H7 (cell line): ENCODE data around the gene PSAPL1. TPM values are rescaled to one million over a fixed set of nuclear protein-coding genes. Genes with fewer than 3 reads are reported as not detected.

Source experiments
- DNase-seq: peaks from one replicate; pipeline ENCODE4 v3.0.0; 2012
- H3K27me3 ChIP-seq: 2 replicates; pipeline ENCODE4 v1.6.0; 2011; ENCODE audit warnings: mild to moderate bottlenecking, low read length; ENCODE audit not compliant: control insufficient read depth, insufficient read depth
- H3K36me3 ChIP-seq: replicated peaks from 2 replicates; pipeline ENCODE4 v1.5.1; 2011; ENCODE audit warnings: low read length; ENCODE audit not compliant: control insufficient read depth, insufficient read depth
- H3K4me3 ChIP-seq: 2 replicates; pipeline ENCODE4 v1.5.1; 2011; ENCODE audit warnings: low read depth, mild to moderate bottlenecking, control low read depth, low read length, moderate library complexity; ENCODE audit not compliant: insufficient read depth
- total RNA-seq: library from RNA; depleted of rRNA; stranded (reverse); fragments of >200 nt; shearing (Covaris generic); gene quantifications from 2 replicates; pipeline ENCODE4 v1.2.3, GENCODE V29; 2014; rRNA removed

The PSAPL1 gene
- total RNA-seq: 0.14 and 0.22 TPM in 2 replicates

GRCh38 chr4:7434766-7435150 lies at the start of gene PSAPL1:
Gene PSAPL1 (minus strand): TSS chr4:7434930. CDS start chr4:7434879, 51 bp downstream.
- H3K4me3 ChIP-seq: no peak within 1 kb of the TSS
- H3K27me3 ChIP-seq: no peaks in the 10 kb centered on the region
- DNase-seq: peak; percentile 93
- H3K36me3 ChIP-seq: no peaks in the 10 kb centered on the region

- H3K27me3 ChIP-seq: no peaks in the 10 kb centered on the region
- DNase-seq: no peak
- H3K4me3 ChIP-seq: no peak overlapping the region
These were observed 46.5 kb upstream of the PSAPL1 start for GRCh38 chr4:7481227-7481626.

GRCh38 chr4:7480423-7480822 lies 45.7 kb upstream of the PSAPL1 start:
- Histone ChIP-seq H3K4me3 (no peak overlapping the region), H3K27me3 (no peaks in the 10 kb centered on the region), H3K36me3 (no peaks in the 10 kb centered on the region)
- DNase-seq: no peak

More at GRCh38 chr4:7481227-7481626, 46.5 kb upstream of the PSAPL1 start:
- no peaks in the 10 kb centered on the region for H3K36me3 ChIP-seq

- H3K36me3 ChIP-seq: no peaks in the 10 kb centered on the region
- no peak overlapping the region for H3K4me3 ChIP-seq
- DNase-seq: no peak
- H3K27me3 ChIP-seq: no peaks in the 10 kb centered on the region
These were observed 43.9 kb upstream of the PSAPL1 start for GRCh38 chr4:7478665-7479064.

GRCh38 chr4:7477695-7478094 lies 43.0 kb upstream of the PSAPL1 start:
- no peaks in the 10 kb centered on the region for H3K27me3 ChIP-seq
- no peak for DNase-seq

GRCh38 chr4:7476820-7477219 lies 42.1 kb upstream of the PSAPL1 start:
- no peak for DNase-seq
- Histone ChIP-seq H3K27me3 (no peaks in the 10 kb centered on the region), H3K36me3 (no peaks in the 10 kb centered on the region), H3K4me3 (no peak overlapping the region)

More at GRCh38 chr4:7477695-7478094, 43.0 kb upstream of the PSAPL1 start:
- no peaks in the 10 kb centered on the region for H3K36me3 ChIP-seq
- no peak overlapping the region for H3K4me3 ChIP-seq

- Histone ChIP-seq H3K4me3 (no peak overlapping the region), H3K36me3 (no peaks in the 10 kb centered on the region), H3K27me3 (no peaks in the 10 kb centered on the region)
- DNase-seq: no peak
These were observed 40.5 kb upstream of the PSAPL1 start for GRCh38 chr4:7475207-7475606.

- no peak overlapping the region for H3K4me3 ChIP-seq
- DNase-seq: no peak
- no peaks in the 10 kb centered on the region for H3K36me3 ChIP-seq
- no peaks in the 10 kb centered on the region for H3K27me3 ChIP-seq
These were observed 39.6 kb upstream of the PSAPL1 start for GRCh38 chr4:7474320-7474719.

GRCh38 chr4:7473081-7473480 lies 38.4 kb upstream of the PSAPL1 start:
- Histone ChIP-seq H3K36me3 (no peaks in the 10 kb centered on the region), H3K4me3 (no peak overlapping the region)

GRCh38 chr4:7472442-7473013 lies 37.8 kb upstream of the PSAPL1 start:
- DNase-seq: peak; percentile 87
- H3K4me3 ChIP-seq: no peak overlapping the region
- H3K36me3 ChIP-seq: no peaks in the 10 kb centered on the region
- H3K27me3 ChIP-seq: no peaks in the 10 kb centered on the region

More at GRCh38 chr4:7473081-7473480, 38.4 kb upstream of the PSAPL1 start:
- no peak for DNase-seq
- no peaks in the 10 kb centered on the region for H3K27me3 ChIP-seq

- Histone ChIP-seq H3K4me3 (no peak overlapping the region), H3K36me3 (no peaks in the 10 kb centered on the region), H3K27me3 (no peaks in the 10 kb centered on the region)
- no peak for DNase-seq
These were observed 35.9 kb upstream of the PSAPL1 start for GRCh38 chr4:7470522-7471128.

GRCh38 chr4:7470111-7470510 lies 35.4 kb upstream of the PSAPL1 start:
- Histone ChIP-seq H3K4me3 (no peak overlapping the region), H3K36me3 (no peaks in the 10 kb centered on the region), H3K27me3 (no peaks in the 10 kb centered on the region)
- DNase-seq: no peak

- H3K4me3 ChIP-seq: no peak overlapping the region
- no peaks in the 10 kb centered on the region for H3K36me3 ChIP-seq
- H3K27me3 ChIP-seq: no peaks in the 10 kb centered on the region
- DNase-seq: no peak
These were observed 34.3 kb upstream of the PSAPL1 start for GRCh38 chr4:7469023-7469422.

GRCh38 chr4:7467471-7467870 lies 32.7 kb upstream of the PSAPL1 start:
- Histone ChIP-seq H3K36me3 (no peaks in the 10 kb centered on the region), H3K4me3 (no peak overlapping the region), H3K27me3 (no peaks in the 10 kb centered on the region)
- no peak for DNase-seq

GRCh38 chr4:7466904-7467303 lies 32.2 kb upstream of the PSAPL1 start:
- H3K4me3 ChIP-seq: no peak overlapping the region
- DNase-seq: no peak
- H3K27me3 ChIP-seq: no peaks in the 10 kb centered on the region
- no peaks in the 10 kb centered on the region for H3K36me3 ChIP-seq
